GM21717 (cell line): Measurements from ENCODE around the gene ANXA11.

Experiments used
- ATAC-seq: cut with Tn5 transposase; IDR thresholded peaks from one replicate; pipeline ENCODE4 v1.9.1; 2021; ENCODE audit warnings: mild to moderate bottlenecking, moderate library complexity; ENCODE audit not compliant: unreplicated experiment

Gene ANXA11

GRCh38 chr10:80191589-80192270, 13.6 kb downstream of the ANXA11 start:
- no peak for ATAC-seq

GRCh38 chr10:80188713-80189112, 16.6 kb downstream of the ANXA11 start:
- ATAC-seq = no peak

- peak; percentile 91 for ATAC-seq
Observed at GRCh38 chr10:80187465-80188409, 17.6 kb downstream of the ANXA11 start.

GRCh38 chr10:80187060-80187459, 18.3 kb downstream of the ANXA11 start:
- no peak for ATAC-seq

- no peak for ATAC-seq
Observed at GRCh38 chr10:80186364-80187012, 18.8 kb downstream of the ANXA11 start.

- no peak for ATAC-seq
Observed at GRCh38 chr10:80185578-80186299, 19.6 kb downstream of the ANXA11 start.

GRCh38 chr10:80184291-80184690, 21.0 kb downstream of the ANXA11 start:
- ATAC-seq = no peak

- ATAC-seq = no peak
Observed at GRCh38 chr10:80183436-80183835, 21.9 kb downstream of the ANXA11 start.

- no peak for ATAC-seq
Observed at GRCh38 chr10:80182986-80183385, 22.4 kb downstream of the ANXA11 start.

- no peak for ATAC-seq
Observed at GRCh38 chr10:80177781-80178636, 27.3 kb downstream of the ANXA11 start.

GRCh38 chr10:80176526-80176925, 28.8 kb downstream of the ANXA11 start:
- no peak for ATAC-seq

- ATAC-seq = no peak
Observed at GRCh38 chr10:80174641-80175395, 30.5 kb downstream of the ANXA11 start.

GRCh38 chr10:80173466-80173865, 31.9 kb downstream of the ANXA11 start:
- ATAC-seq = no peak

- ATAC-seq = no peak
Observed at GRCh38 chr10:80172896-80173295, 32.4 kb downstream of the ANXA11 start.

- no peak for ATAC-seq
Observed at GRCh38 chr10:80171248-80171660, 34.1 kb downstream of the ANXA11 start.

GRCh38 chr10:80170641-80171040, 34.7 kb downstream of the ANXA11 start:
- ATAC-seq = no peak

GRCh38 chr10:80170026-80170425, 35.3 kb downstream of the ANXA11 start:
- no peak for ATAC-seq

- no peak for ATAC-seq
Observed at GRCh38 chr10:80168679-80169380, 36.5 kb downstream of the ANXA11 start.

GRCh38 chr10:80168162-80168511, 37.2 kb downstream of the ANXA11 start:
- ATAC-seq = no peak
